Panc1 (cell line): ENCODE measurements around the gene ELAC1. TPM values are rescaled to one million over a fixed set of nuclear protein-coding genes. Genes with fewer than 3 reads are reported as not detected.

Source experiments
- ATAC-seq: fragments of 200-7000 bp; cut with Tn5 transposase; 2 replicates; pipeline ENCODE4 v1.9.1; 2020; ENCODE audit warnings: mild to moderate bottlenecking, moderate library complexity
- BruUV-seq: library from RNA; stranded (reverse); fragments of 400-500 nt; replicated peaks from 2 replicates; lab custom pipeline; 2021; lab: Mats Ljungman, UMichigan
- CTCF ChIA-PET: fragments of 300-600 bp; sonication (Branson Sonifier 250); formaldehyde crosslinking; loops from one replicate; lab custom pipeline; 2022; ENCODE audit warnings: antibody characterized with exemption; lab: Charles Lee
- POLR2A ChIA-PET: fragments of 300-600 bp; sonication (Branson Sonifier 250); formaldehyde crosslinking; loops from one replicate; lab custom pipeline; 2022; ENCODE audit warnings: antibody characterized with exemption; lab: Charles Lee
- DNase-seq: peaks from one replicate; pipeline ENCODE4 v3.0.0-alpha.2; 2010; ENCODE audit warnings: low read depth, low spot score
- H3K27ac ChIP-seq: 2 replicates; pipeline ENCODE4 v1.5.1; 2011; ENCODE audit warnings: mild to moderate bottlenecking, low read length, inconsistent platforms
- H3K27me3 ChIP-seq: fragments of 200-500 bp; sonication (Bioruptor generic); 2 replicates; pipeline ENCODE4 v1.6.0; 2014; ENCODE audit warnings: low read length, inconsistent platforms; ENCODE audit not compliant: control insufficient read depth, insufficient read depth
- H3K36me3 ChIP-seq: fragments of 200-500 bp; sonication (Bioruptor generic); 2 replicates; pipeline ENCODE4 v1.5.1; 2014; ENCODE audit warnings: inconsistent platforms, mild to moderate bottlenecking, low read length, moderate library complexity; ENCODE audit not compliant: control insufficient read depth, insufficient read depth
- H3K4me1 ChIP-seq: 2 replicates; pipeline ENCODE4 v1.5.1; 2011; ENCODE audit warnings: inconsistent platforms, mild to moderate bottlenecking, low read length, moderate library complexity; ENCODE audit not compliant: control insufficient read depth, insufficient read depth
- H3K4me3 ChIP-seq, 2 experiments: 2 replicates each; pipeline ENCODE4 v1.5.1; 2011 to 2012; ENCODE audit warnings: low read depth in 2 of 2, low read length in 2 of 2, mild to moderate bottlenecking in 2 of 2, inconsistent platforms in 1 of 2, moderate library complexity in 1 of 2
- H3K9me3 ChIP-seq: fragments of 200-500 bp; sonication (Bioruptor generic); 2 replicates; pipeline ENCODE4 v1.5.1; 2014; ENCODE audit warnings: low read depth, mild to moderate bottlenecking, inconsistent platforms, low read length, moderate library complexity; ENCODE audit not compliant: control insufficient read depth, insufficient read depth
- CTCF ChIP-seq: fragments of 450-650 bp; IDR thresholded peaks from 2 replicates; pipeline ENCODE4 v1.5.1; 2017; ENCODE audit warnings: mild to moderate bottlenecking
- POLR2AphosphoS5 ChIP-seq: IDR thresholded peaks from 2 replicates; pipeline ENCODE4 v1.6.1; 2012; ENCODE audit warnings: mild to moderate bottlenecking, low read depth, low read length, moderate library complexity
- REST ChIP-seq, 2 experiments: IDR thresholded peaks; 2 replicates each; pipeline ENCODE4 v1.6.1; 2011 to 2012; ENCODE audit warnings: low read depth in 2 of 2, control low read depth in 1 of 2, low read length in 1 of 2, mild to moderate bottlenecking in 1 of 2, moderate library complexity in 1 of 2; ENCODE audit not compliant: insufficient read depth in 1 of 2
- SIN3A ChIP-seq: IDR thresholded peaks from 2 replicates; pipeline ENCODE4 v1.6.1; 2012; ENCODE audit warnings: low read depth, mild to moderate bottlenecking, low read length, moderate library complexity, borderline replicate concordance; ENCODE audit not compliant: insufficient read depth
- TCF7L2 ChIP-seq: IDR thresholded peaks from 2 replicates; pipeline ENCODE4 v1.6.1; 2011; ENCODE audit warnings: mild to moderate bottlenecking, low read depth, low read length, inconsistent platforms
- in situ Hi-C: cut with HindIII; loops from 2 replicates; pipeline ENCODE4 v1.10.0; 2016; ENCODE audit warnings: low sequenced_read_pairs, low pct_unique_long_range_greater_than_20kb
- intact Hi-C: fragments of 100-400 bp; cut with micrococcal nuclease; formaldehyde crosslinking; loops from one replicate; pipeline ENCODE4 v1.10.0; 2022; ENCODE audit not compliant: unreplicated experiment
- total RNA-seq: library from RNA; stranded (reverse); gene quantifications from one replicate; pipeline ENCODE4 v1.2.1, GENCODE V29; 2021; ENCODE audit not compliant: unreplicated experiment

The ELAC1 gene
- total RNA-seq, 1 experiment from 2014 or later: 4.6 TPM

GRCh38 chr18:50928551-50928950 lies 39.3 kb upstream of the ELAC1 start:
- DNase-seq: no peak
- intact Hi-C loops: no loop called here

DNA sequence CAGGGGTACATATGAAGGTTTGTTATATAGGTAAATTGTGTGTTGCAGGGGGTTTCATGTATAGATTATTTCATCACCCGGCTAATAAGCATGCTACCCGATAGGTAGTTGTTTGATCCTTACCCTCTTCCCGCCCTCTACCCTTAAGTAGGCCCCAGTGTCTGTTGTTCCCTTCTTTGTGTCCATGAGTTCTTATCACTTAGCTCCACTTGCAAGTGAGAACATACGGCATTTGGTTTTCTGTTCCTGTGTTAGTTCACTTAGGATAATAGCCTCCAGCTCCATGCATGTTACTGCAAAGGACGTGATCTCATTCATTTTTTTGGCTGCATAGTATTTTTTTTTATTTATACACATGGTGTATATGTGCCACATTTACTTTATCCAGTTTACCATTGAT lies 34.2 kb upstream of the ELAC1 start:
- in situ Hi-C loops (no loop called here), intact Hi-C loops (no loop called here)
- Histone ChIP-seq H3K4me3 (no peak overlapping the region), H3K4me1 (no peaks in the 10 kb centered on the region), H3K27me3 (no peaks in the 10 kb centered on the region), H3K36me3 (no peaks in the 10 kb centered on the region; the same call in 1 of the 2 replicates), H3K27ac (no peak overlapping the region), H3K9me3 (no peaks in the 10 kb centered on the region)
- ChIA-PET CTCF (no interaction called here), POLR2A (no interaction called here)
- BruUV-seq: no TSS peak
- ATAC-seq (no peak), DNase-seq (no peak)
- no peak for TF ChIP-seq SIN3A
- no peak for TF ChIP-seq CTCF
- no peak for TF ChIP-seq POLR2AphosphoS5
- no peak for TF ChIP-seq TCF7L2
- TF ChIP-seq REST (IDR thresholded peaks at IDR 0.05; ENCODE audit: insufficient read depth in 1 of 2, low read depth in 2 of 2, low read length in 1 of 2): no peak

More at GRCh38 chr18:50928551-50928950, 39.3 kb upstream of the ELAC1 start:
- ChIA-PET CTCF (no interaction called here), POLR2A (no interaction called here)
- BruUV-seq: no TSS peak
- peaks cover 5% of the 10 kb centered on the region; the same call in 1 of the 2 replicates for H3K36me3 ChIP-seq
- no peaks in the 10 kb centered on the region for H3K4me1 ChIP-seq
- no peak overlapping the region for H3K4me3 ChIP-seq
- no peak for TF ChIP-seq REST (IDR thresholded peaks at IDR 0.05; ENCODE audit: insufficient read depth in 1 of 2, low read depth in 2 of 2, low read length in 1 of 2)
- no peak for TF ChIP-seq SIN3A
- no peak for TF ChIP-seq POLR2AphosphoS5
- TF ChIP-seq CTCF: no peak
- no peak for TF ChIP-seq TCF7L2
- in situ Hi-C loops: no loop called here
- H3K27ac ChIP-seq: no peak overlapping the region
- no peak for ATAC-seq
- no peaks in the 10 kb centered on the region; the same call in 1 of the 2 replicates for H3K9me3 ChIP-seq
- H3K27me3 ChIP-seq: no peaks in the 10 kb centered on the region
